Gastrocnemius medialis (tissue), 4 donors: ENCODE measurements around the gene CAPN8.

Experiments used
- CTCF ChIP-seq, 5 experiments: fragments of 450-650 bp in 3 of 5; fragments of 200-600 bp in 2 of 5; sonication (generic) in 2 of 5; IDR thresholded peaks in 4 of 5; conservative IDR thresholded peaks in 1 of 5; 1 replicate in 4 of 5; 2 replicates in 1 of 5; pipeline ENCODE4 v1.5.1; 2016 to 2019; ENCODE audit warnings: antibody characterized with exemption in 5 of 5, mild to moderate bottlenecking in 3 of 5, moderate library complexity in 3 of 5
- POLR2A ChIP-seq, 2 donors: fragments of 450-650 bp; IDR thresholded peaks; one replicate each; pipeline ENCODE4 v1.6.1; 2017; ENCODE audit warnings: antibody characterized with exemption in 2 of 2, mild to moderate bottlenecking in 2 of 2, moderate library complexity in 2 of 2

- peak in 4 of 5 experiments; percentile 17 to 64 (median 40) for TF ChIP-seq CTCF (IDR thresholded peaks at IDR 0.05 in 4 of 5, conservative IDR thresholded peaks at IDR 0.05 in 1 of 5)
- no peak for TF ChIP-seq POLR2A (IDR thresholded peaks at IDR 0.05)
These were observed 108.9 kb downstream of the CAPN8 start for GRCh38 chr1:223556414-223557129.
